K562 (cell line): ENCODE results near the gene TMEM158. TPM values are rescaled to one million over a fixed set of nuclear protein-coding genes. Genes with fewer than 3 reads are reported as not detected.

Source experiments
- CBFA2T2 ChIP-seq: fragments of 450-650 bp; conservative IDR thresholded peaks from 2 replicates; pipeline ENCODE4 v1.6.1; 2017; ENCODE audit warnings: mild to moderate bottlenecking
- CXXC5 ChIP-seq: fragments of 250-450 bp; sonication (Bioruptor Pico); IDR thresholded peaks from 2 replicates; pipeline ENCODE4 v1.8.0; 2022; ENCODE audit warnings: inconsistent platforms, mild to moderate bottlenecking, moderate library complexity
- MXI1 ChIP-seq: IDR thresholded peaks from 2 replicates; pipeline ENCODE4 v1.6.1; 2011; ENCODE audit warnings: low read depth, mild to moderate bottlenecking, improper control_type of control experiment, low read length
- NFRKB ChIP-seq: fragments of 450-650 bp; IDR thresholded peaks from 2 replicates; pipeline ENCODE4 v1.6.1; 2016; ENCODE audit warnings: low read depth
- RHOXF2B ChIP-seq: fragments of 250-450 bp; sonication (Bioruptor Pico); conservative IDR thresholded peaks from 2 replicates; pipeline ENCODE4 v1.5.1; 2021
- ZEB2 ChIP-seq: fragments of 450-650 bp; IDR thresholded peaks from 2 replicates; pipeline ENCODE4 v1.6.1; 2016
- ZFP1 ChIP-seq: fragments of 450-650 bp; formaldehyde crosslinking; IDR thresholded peaks from 2 replicates; pipeline ENCODE4 v1.4.0; 2020; ENCODE audit warnings: mild to moderate bottlenecking, mixed read lengths
- ZNF3 ChIP-seq: fragments of 250-450 bp; sonication (Bioruptor Pico); IDR thresholded peaks from 2 replicates; pipeline ENCODE4 v1.5.0; 2021; ENCODE audit warnings: mild to moderate bottlenecking, moderate library complexity
- ZNF324 ChIP-seq: fragments of 250-450 bp; sonication (Bioruptor Pico); IDR thresholded peaks from 2 replicates; pipeline ENCODE4 v1.4.0; 2020; ENCODE audit warnings: mild to moderate bottlenecking
- ZNF695 ChIP-seq: fragments of 450-650 bp; formaldehyde crosslinking; IDR thresholded peaks from 2 replicates; pipeline ENCODE4 v1.4.0; 2020; ENCODE audit warnings: mild to moderate bottlenecking, moderate library complexity
- ZNF75A ChIP-seq: fragments of 450-650 bp; formaldehyde crosslinking; IDR thresholded peaks from 2 replicates; pipeline ENCODE4 v1.4.0; 2020; ENCODE audit warnings: mild to moderate bottlenecking
- polyA plus RNA-seq, 8 experiments: library from polyadenylated mRNA; depleted of rRNA in 4 of 8; stranded (reverse) in 5 of 8; unstranded in 3 of 8; fragments of >200 nt; fragmentation: Nextera tagmentation in 2 of 8; fragmentation: Illumina TruSeq in 1 of 8; extraction: Ambion mirVana in 2 of 8; extraction: Trizol in 1 of 8; gene quantifications; 2 replicates each; pipeline versions ENCODE4 v1.2.1 to v1.2.3, GENCODE V29; 2011 to 2014; ENCODE audit warnings: inconsistent platforms in 1 of 8, missing spikeins in 1 of 8
- total RNA-seq, 7 experiments: library from RNA; depleted of rRNA in 6 of 7; stranded (reverse); fragments of >200 nt in 6 of 7; fragmentation: Illumina TruSeq in 2 of 7; extraction: Trizol in 2 of 7; gene quantifications; 2 replicates each; pipeline versions ENCODE4 v1.2.1 to v1.2.3, GENCODE V29; 2011 to 2021; ENCODE audit warnings: low replicate concordance in 1 of 7
- TF ChIP-seq, protein P1 (sequence below): IDR thresholded peaks from 3 replicates; pipeline ENCODE4 v1.6.1; 2011; ENCODE audit warnings: borderline replicate concordance, mild to moderate bottlenecking; ENCODE audit not compliant: insufficient read length, insufficient read depth
- TF ChIP-seq, protein P2 (sequence below): sonication (generic); formaldehyde crosslinking; IDR thresholded peaks from 2 replicates; pipeline ENCODE4 v1.9.0; 2022; ENCODE audit warnings: mild to moderate bottlenecking, missing genetic modification reagents
- TF ChIP-seq, protein P3 (sequence below): sonication (generic); formaldehyde crosslinking; IDR thresholded peaks from 2 replicates; pipeline ENCODE4 v1.8.0; 2022; ENCODE audit warnings: missing genetic modification reagents, mild to moderate bottlenecking, moderate library complexity, borderline replicate concordance
- TF ChIP-seq, protein P4 (sequence below): fragments of 450-650 bp; IDR thresholded peaks from 2 replicates; pipeline ENCODE4 v1.6.1; 2016; ENCODE audit warnings: missing biosample characterization, missing genetic modification characterization
- TF ChIP-seq, protein P5 (sequence below): fragments of 450-650 bp; formaldehyde crosslinking; IDR thresholded peaks from 2 replicates; pipeline ENCODE4 v1.4.0; 2020; ENCODE audit warnings: mild to moderate bottlenecking, moderate library complexity
- TF ChIP-seq, protein P6 (sequence below): fragments of 250-450 bp; sonication (Bioruptor Pico); IDR thresholded peaks from 2 replicates; pipeline ENCODE4 v1.4.0; 2020; ENCODE audit warnings: mild to moderate bottlenecking, moderate library complexity
- TF ChIP-seq, protein P7 (sequence below): fragments of 450-650 bp; IDR thresholded peaks from 2 replicates; pipeline ENCODE4 v1.6.1; 2016; ENCODE audit warnings: low read depth, mild to moderate bottlenecking, moderate library complexity
- TF ChIP-seq, protein P8 (sequence below): fragments of 450-650 bp; IDR thresholded peaks from 2 replicates; pipeline ENCODE4 v1.7.1; 2018; ENCODE audit warnings: mild to moderate bottlenecking, low read depth; ENCODE audit not compliant: partially characterized antibody

TMEM158 gene
- total and polyA plus RNA-seq, 9 of the 15 experiments (the other 6 are each of a cell fraction or from before 2014, with no cell fraction given): 2.2 to 46.5 (median 8.4) TPM

DNA sequence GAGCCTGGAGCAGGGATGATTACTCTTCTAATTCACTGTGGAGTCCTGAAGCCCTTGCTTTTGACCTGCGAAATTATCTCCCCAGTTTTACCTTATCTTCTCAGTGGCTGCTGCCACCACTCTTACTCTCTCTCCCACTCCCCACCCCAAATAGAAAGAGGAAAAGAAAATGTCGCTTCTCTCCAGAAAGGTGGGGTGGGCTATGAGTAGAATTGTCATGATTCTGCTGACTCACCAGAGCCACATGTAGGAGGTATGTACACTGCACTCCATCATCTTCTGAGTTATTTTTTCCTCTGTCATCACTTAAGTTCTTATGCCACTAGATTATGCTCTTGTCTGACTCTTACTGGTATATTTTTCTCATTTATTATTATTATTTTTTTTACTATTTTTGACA, 43.9 kb upstream of the TMEM158 start (continued):
- TF ChIP-seq, protein P1, sequence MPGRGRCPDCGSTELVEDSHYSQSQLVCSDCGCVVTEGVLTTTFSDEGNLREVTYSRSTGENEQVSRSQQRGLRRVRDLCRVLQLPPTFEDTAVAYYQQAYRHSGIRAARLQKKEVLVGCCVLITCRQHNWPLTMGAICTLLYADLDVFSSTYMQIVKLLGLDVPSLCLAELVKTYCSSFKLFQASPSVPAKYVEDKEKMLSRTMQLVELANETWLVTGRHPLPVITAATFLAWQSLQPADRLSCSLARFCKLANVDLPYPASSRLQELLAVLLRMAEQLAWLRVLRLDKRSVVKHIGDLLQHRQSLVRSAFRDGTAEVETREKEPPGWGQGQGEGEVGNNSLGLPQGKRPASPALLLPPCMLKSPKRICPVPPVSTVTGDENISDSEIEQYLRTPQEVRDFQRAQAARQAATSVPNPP: no peak
- TF ChIP-seq ZFP1 (no peak), ZNF3 (CRISPR knock-in tag) (no peak), ZNF75A (no peak), ZEB2 (peak; percentile 88), MXI1 (no peak), CBFA2T2 (no peak), ZNF695 (CRISPR knock-in tag) (no peak), RHOXF2B (CRISPR knock-in tag) (no peak), NFRKB (peak; percentile 73), ZNF324 (CRISPR knock-in tag) (no peak), CXXC5 (CRISPR knock-in tag) (peak; percentile 43; the same call in 1 of the 2 replicates)
- TF ChIP-seq, protein P2, sequence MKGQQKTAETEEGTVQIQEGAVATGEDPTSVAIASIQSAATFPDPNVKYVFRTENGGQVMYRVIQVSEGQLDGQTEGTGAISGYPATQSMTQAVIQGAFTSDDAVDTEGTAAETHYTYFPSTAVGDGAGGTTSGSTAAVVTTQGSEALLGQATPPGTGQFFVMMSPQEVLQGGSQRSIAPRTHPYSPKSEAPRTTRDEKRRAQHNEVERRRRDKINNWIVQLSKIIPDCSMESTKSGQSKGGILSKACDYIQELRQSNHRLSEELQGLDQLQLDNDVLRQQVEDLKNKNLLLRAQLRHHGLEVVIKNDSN (CRISPR knock-in tag): no peak
- TF ChIP-seq, protein P3, sequence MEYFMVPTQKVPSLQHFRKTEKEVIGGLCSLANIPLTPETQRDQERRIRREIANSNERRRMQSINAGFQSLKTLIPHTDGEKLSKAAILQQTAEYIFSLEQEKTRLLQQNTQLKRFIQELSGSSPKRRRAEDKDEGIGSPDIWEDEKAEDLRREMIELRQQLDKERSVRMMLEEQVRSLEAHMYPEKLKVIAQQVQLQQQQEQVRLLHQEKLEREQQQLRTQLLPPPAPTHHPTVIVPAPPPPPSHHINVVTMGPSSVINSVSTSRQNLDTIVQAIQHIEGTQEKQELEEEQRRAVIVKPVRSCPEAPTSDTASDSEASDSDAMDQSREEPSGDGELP (CRISPR knock-in tag): no peak
- TF ChIP-seq, protein P4, sequence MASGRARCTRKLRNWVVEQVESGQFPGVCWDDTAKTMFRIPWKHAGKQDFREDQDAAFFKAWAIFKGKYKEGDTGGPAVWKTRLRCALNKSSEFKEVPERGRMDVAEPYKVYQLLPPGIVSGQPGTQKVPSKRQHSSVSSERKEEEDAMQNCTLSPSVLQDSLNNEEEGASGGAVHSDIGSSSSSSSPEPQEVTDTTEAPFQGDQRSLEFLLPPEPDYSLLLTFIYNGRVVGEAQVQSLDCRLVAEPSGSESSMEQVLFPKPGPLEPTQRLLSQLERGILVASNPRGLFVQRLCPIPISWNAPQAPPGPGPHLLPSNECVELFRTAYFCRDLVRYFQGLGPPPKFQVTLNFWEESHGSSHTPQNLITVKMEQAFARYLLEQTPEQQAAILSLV (tag): no peak
- TF ChIP-seq, protein P5, sequence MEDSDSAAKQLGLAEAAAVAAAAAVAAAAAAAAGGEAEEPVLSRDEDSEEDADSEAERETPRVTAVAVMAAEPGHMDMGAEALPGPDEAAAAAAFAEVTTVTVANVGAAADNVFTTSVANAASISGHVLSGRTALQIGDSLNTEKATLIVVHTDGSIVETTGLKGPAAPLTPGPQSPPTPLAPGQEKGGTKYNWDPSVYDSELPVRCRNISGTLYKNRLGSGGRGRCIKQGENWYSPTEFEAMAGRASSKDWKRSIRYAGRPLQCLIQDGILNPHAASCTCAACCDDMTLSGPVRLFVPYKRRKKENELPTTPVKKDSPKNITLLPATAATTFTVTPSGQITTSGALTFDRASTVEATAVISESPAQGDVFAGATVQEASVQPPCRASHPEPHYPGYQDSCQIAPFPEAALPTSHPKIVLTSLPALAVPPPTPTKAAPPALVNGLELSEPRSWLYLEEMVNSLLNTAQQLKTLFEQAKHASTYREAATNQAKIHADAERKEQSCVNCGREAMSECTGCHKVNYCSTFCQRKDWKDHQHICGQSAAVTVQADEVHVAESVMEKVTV: no peak
- TF ChIP-seq, protein P6, sequence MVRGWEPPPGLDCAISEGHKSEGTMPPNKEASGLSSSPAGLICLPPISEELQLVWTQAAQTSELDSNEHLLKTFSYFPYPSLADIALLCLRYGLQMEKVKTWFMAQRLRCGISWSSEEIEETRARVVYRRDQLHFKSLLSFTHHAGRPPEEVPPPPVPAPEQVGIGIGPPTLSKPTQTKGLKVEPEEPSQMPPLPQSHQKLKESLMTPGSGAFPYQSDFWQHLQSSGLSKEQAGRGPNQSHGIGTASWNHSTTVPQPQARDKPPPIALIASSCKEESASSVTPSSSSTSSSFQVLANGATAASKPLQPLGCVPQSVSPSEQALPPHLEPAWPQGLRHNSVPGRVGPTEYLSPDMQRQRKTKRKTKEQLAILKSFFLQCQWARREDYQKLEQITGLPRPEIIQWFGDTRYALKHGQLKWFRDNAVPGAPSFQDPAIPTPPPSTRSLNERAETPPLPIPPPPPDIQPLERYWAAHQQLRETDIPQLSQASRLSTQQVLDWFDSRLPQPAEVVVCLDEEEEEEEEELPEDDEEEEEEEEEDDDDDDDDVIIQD (CRISPR knock-in tag): no peak
- TF ChIP-seq, protein P7, sequence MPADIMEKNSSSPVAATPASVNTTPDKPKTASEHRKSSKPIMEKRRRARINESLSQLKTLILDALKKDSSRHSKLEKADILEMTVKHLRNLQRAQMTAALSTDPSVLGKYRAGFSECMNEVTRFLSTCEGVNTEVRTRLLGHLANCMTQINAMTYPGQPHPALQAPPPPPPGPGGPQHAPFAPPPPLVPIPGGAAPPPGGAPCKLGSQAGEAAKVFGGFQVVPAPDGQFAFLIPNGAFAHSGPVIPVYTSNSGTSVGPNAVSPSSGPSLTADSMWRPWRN: peak; percentile 69; the same call in 1 of the 2 replicates
- TF ChIP-seq, protein P8, sequence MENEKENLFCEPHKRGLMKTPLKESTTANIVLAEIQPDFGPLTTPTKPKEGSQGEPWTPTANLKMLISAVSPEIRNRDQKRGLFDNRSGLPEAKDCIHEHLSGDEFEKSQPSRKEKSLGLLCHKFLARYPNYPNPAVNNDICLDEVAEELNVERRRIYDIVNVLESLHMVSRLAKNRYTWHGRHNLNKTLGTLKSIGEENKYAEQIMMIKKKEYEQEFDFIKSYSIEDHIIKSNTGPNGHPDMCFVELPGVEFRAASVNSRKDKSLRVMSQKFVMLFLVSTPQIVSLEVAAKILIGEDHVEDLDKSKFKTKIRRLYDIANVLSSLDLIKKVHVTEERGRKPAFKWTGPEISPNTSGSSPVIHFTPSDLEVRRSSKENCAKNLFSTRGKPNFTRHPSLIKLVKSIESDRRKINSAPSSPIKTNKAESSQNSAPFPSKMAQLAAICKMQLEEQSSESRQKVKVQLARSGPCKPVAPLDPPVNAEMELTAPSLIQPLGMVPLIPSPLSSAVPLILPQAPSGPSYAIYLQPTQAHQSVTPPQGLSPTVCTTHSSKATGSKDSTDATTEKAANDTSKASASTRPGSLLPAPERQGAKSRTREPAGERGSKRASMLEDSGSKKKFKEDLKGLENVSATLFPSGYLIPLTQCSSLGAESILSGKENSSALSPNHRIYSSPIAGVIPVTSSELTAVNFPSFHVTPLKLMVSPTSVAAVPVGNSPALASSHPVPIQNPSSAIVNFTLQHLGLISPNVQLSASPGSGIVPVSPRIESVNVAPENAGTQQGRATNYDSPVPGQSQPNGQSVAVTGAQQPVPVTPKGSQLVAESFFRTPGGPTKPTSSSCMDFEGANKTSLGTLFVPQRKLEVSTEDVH: no peak
